ENCODE data around the gene SRGAP3. TPM values are rescaled to one million over a fixed set of nuclear protein-coding genes. Genes with fewer than 3 reads are reported as not detected.
"Not testable (repeated sequence)": the region's sequence is repeated elsewhere in the genome, so short reads cannot be mapped to it uniquely, and the experiment has no call there.

Gene SRGAP3
- total RNA-seq, 1 experiment from 2014 or later, result 17.9 TPM

DNA sequence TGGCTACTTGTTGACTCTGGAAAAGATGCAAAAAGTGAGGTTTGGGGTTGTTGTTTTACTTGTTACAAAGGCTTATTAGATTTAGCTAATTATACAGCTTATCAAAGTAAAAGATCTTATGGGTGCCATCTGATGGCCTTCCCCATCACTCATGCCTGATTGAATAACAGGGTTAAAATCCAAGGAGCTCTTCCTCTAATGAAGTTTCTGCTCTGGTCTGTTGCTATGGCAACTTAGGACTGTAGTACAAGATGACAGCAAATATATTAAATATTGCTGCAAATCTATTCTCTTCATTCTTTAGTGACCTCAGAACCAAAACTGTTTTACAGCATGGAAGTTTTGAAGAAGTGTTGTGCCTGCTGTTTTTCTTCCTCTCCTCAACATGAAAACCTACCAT is 45.6 kb upstream of the SRGAP3 start:
- TF ChIP-seq SP1 (CRISPR knock-in tag; conservative IDR thresholded peaks at IDR 0.05) (no peak), RELA (CRISPR knock-in tag; IDR thresholded peaks at IDR 0.05; ENCODE audit: borderline replicate concordance) (no peak), CBFB (CRISPR knock-in tag; IDR thresholded peaks at IDR 0.05; ENCODE audit: low read depth) (no peak), ZNF317 (CRISPR knock-in tag; IDR thresholded peaks at IDR 0.05; ENCODE audit: borderline replicate concordance, low read depth) (no peak), SOX15 (CRISPR knock-in tag; IDR thresholded peaks at IDR 0.05) (no peak), MYBL2 (CRISPR knock-in tag; IDR thresholded peaks at IDR 0.05) (no peak)
- TF ChIP-seq, protein P1, sequence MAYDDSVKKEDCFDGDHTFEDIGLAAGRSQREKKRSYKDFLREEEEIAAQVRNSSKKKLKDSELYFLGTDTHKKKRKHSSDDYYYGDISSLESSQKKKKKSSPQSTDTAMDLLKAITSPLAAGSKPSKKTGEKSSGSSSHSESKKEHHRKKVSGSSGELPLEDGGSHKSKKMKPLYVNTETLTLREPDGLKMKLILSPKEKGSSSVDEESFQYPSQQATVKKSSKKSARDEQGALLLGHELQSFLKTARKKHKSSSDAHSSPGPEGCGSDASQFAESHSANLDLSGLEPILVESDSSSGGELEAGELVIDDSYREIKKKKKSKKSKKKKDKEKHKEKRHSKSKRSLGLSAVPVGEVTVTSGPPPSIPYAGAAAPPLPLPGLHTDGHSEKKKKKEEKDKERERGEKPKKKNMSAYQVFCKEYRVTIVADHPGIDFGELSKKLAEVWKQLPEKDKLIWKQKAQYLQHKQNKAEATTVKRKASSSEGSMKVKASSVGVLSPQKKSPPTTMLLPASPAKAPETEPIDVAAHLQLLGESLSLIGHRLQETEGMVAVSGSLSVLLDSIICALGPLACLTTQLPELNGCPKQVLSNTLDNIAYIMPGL (CRISPR knock-in tag; IDR thresholded peaks at IDR 0.05), result no peak
- TF ChIP-seq, protein P2, sequence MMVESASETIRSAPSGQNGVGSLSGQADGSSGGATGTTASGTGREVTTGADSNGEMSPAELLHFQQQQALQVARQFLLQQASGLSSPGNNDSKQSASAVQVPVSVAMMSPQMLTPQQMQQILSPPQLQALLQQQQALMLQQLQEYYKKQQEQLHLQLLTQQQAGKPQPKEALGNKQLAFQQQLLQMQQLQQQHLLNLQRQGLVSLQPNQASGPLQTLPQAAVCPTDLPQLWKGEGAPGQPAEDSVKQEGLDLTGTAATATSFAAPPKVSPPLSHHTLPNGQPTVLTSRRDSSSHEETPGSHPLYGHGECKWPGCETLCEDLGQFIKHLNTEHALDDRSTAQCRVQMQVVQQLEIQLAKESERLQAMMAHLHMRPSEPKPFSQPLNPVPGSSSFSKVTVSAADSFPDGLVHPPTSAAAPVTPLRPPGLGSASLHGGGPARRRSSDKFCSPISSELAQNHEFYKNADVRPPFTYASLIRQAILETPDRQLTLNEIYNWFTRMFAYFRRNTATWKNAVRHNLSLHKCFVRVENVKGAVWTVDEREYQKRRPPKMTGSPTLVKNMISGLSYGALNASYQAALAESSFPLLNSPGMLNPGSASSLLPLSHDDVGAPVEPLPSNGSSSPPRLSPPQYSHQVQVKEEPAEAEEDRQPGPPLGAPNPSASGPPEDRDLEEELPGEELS (CRISPR knock-in tag; IDR thresholded peaks at IDR 0.05), result no peak
- TF ChIP-seq, protein P3, sequence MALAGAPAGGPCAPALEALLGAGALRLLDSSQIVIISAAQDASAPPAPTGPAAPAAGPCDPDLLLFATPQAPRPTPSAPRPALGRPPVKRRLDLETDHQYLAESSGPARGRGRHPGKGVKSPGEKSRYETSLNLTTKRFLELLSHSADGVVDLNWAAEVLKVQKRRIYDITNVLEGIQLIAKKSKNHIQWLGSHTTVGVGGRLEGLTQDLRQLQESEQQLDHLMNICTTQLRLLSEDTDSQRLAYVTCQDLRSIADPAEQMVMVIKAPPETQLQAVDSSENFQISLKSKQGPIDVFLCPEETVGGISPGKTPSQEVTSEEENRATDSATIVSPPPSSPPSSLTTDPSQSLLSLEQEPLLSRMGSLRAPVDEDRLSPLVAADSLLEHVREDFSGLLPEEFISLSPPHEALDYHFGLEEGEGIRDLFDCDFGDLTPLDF (CRISPR knock-in tag; IDR thresholded peaks at IDR 0.05), result no peak
- TF ChIP-seq, protein P4, sequence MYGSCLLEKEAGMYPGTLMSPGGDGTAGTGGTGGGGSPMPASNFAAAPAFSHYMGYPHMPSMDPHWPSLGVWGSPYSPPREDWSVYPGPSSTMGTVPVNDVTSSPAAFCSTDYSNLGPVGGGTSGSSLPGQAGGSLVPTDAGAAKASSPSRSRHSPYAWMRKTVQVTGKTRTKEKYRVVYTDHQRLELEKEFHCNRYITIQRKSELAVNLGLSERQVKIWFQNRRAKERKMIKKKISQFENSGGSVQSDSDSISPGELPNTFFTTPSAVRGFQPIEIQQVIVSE (CRISPR knock-in tag; IDR thresholded peaks at IDR 0.05; ENCODE audit: borderline replicate concordance), result no peak
- TF ChIP-seq, protein P5, sequence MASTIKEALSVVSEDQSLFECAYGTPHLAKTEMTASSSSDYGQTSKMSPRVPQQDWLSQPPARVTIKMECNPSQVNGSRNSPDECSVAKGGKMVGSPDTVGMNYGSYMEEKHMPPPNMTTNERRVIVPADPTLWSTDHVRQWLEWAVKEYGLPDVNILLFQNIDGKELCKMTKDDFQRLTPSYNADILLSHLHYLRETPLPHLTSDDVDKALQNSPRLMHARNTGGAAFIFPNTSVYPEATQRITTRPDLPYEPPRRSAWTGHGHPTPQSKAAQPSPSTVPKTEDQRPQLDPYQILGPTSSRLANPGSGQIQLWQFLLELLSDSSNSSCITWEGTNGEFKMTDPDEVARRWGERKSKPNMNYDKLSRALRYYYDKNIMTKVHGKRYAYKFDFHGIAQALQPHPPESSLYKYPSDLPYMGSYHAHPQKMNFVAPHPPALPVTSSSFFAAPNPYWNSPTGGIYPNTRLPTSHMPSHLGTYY (CRISPR knock-in tag; IDR thresholded peaks at IDR 0.05), result no peak
- TF ChIP-seq, protein P6, sequence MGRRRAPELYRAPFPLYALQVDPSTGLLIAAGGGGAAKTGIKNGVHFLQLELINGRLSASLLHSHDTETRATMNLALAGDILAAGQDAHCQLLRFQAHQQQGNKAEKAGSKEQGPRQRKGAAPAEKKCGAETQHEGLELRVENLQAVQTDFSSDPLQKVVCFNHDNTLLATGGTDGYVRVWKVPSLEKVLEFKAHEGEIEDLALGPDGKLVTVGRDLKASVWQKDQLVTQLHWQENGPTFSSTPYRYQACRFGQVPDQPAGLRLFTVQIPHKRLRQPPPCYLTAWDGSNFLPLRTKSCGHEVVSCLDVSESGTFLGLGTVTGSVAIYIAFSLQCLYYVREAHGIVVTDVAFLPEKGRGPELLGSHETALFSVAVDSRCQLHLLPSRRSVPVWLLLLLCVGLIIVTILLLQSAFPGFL (CRISPR knock-in tag; IDR thresholded peaks at IDR 0.05; ENCODE audit: borderline replicate concordance), result no peak
- no peak for ATAC-seq
- Mint-ChIP-seq H3K9me3 (peaks cover 13% of the 10 kb centered on the region), H3K4me3 (no peak overlapping the region), H3K4me1 (peaks cover 13% of the 10 kb centered on the region), H3K27me3 (ENCODE audit: low read depth) (peaks cover 5% of the 10 kb centered on the region; the same call in 1 of the 2 replicates), H3K27ac (no peak overlapping the region), H3K36me3 (peaks cover under 1% of the 10 kb centered on the region; the same call in 1 of the 2 replicates)
- no peak for DNase-seq (ENCODE audit: low spot score)
- CTCF ChIA-PET, result no interaction called here
- POLR2A ChIA-PET, result interaction anchor here (0.6 kb wide), 1 partner anchor 461 kb away, joined by 5 read pairs; no protein-coding TSS in a partner anchor

DNA sequence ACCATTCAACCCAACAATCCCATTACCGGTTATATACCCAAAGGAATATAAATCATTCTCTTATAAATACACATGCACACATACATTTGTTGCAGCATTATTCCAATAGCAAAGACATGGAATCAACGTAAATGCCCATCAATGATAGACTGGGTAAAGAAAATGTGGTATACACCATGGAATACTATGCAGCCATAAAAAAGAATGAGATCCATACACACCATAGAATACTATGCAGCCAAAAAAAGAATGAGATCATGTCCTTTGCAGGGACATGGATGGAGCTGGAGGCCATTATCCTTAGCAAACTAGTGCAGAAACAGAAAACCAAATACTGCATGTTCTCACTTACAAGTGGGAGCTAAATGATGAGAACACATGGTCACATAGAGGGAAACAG is 44.5 kb upstream of the SRGAP3 start:
- ATAC-seq; H3K27ac Mint-ChIP-seq; H3K4me3 Mint-ChIP-seq; DNase-seq (ENCODE audit: low spot score); POLR2A ChIA-PET; H3K27me3 Mint-ChIP-seq (ENCODE audit: low read depth); CTCF ChIA-PET; H3K36me3 Mint-ChIP-seq: not testable (repeated sequence)
- TF ChIP-seq GTF2I (CRISPR knock-in tag; conservative IDR thresholded peaks at IDR 0.05), result 0 out of 2 replicates have a peak, but pooled peaks have one; percentile 21
- peaks cover 13% of the 10 kb centered on the region for H3K4me1 Mint-ChIP-seq
- peaks cover 15% of the 10 kb centered on the region for H3K9me3 Mint-ChIP-seq

DNA sequence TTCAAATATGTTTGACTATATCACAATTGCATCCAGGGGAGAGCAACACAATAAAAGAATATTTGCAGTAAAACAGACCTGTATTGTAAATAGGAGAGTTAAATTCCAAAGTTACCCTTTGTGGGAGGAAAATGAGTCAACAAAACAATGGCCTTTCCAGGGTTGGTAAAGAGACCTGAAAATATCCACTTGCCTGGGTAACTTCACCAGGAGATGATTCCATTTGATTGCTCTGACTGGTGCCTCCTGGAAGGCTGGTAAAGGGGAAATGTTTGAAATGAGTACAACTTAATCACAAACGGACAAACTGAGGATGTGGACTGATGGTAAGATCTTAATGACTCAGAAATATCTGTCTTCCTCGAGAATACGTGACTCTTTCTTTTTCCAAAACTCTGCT is 43.6 kb upstream of the SRGAP3 start:
- Mint-ChIP-seq H3K4me3 (no peak overlapping the region), H3K27ac (no peak overlapping the region), H3K27me3 (ENCODE audit: low read depth) (peaks cover 5% of the 10 kb centered on the region; the same call in 1 of the 2 replicates), H3K36me3 (no peaks in the 10 kb centered on the region; the same call in 1 of the 2 replicates), H3K4me1 (peaks cover 13% of the 10 kb centered on the region), H3K9me3 (peaks cover 15% of the 10 kb centered on the region)
- ChIA-PET POLR2A (no interaction called here), CTCF (interaction anchor here (0.9 kb wide), 1 partner anchor 9 kb away, joined by 7 read pairs; no protein-coding TSS in a partner anchor)
- DNase-seq (ENCODE audit: low spot score), result no peak
- ATAC-seq, result no peak
- no peak for TF ChIP-seq NFATC4 (CRISPR knock-in tag; IDR thresholded peaks at IDR 0.05)
- no peak for TF ChIP-seq PRRX2 (CRISPR knock-in tag; IDR thresholded peaks at IDR 0.05)
- TF ChIP-seq, protein P7, sequence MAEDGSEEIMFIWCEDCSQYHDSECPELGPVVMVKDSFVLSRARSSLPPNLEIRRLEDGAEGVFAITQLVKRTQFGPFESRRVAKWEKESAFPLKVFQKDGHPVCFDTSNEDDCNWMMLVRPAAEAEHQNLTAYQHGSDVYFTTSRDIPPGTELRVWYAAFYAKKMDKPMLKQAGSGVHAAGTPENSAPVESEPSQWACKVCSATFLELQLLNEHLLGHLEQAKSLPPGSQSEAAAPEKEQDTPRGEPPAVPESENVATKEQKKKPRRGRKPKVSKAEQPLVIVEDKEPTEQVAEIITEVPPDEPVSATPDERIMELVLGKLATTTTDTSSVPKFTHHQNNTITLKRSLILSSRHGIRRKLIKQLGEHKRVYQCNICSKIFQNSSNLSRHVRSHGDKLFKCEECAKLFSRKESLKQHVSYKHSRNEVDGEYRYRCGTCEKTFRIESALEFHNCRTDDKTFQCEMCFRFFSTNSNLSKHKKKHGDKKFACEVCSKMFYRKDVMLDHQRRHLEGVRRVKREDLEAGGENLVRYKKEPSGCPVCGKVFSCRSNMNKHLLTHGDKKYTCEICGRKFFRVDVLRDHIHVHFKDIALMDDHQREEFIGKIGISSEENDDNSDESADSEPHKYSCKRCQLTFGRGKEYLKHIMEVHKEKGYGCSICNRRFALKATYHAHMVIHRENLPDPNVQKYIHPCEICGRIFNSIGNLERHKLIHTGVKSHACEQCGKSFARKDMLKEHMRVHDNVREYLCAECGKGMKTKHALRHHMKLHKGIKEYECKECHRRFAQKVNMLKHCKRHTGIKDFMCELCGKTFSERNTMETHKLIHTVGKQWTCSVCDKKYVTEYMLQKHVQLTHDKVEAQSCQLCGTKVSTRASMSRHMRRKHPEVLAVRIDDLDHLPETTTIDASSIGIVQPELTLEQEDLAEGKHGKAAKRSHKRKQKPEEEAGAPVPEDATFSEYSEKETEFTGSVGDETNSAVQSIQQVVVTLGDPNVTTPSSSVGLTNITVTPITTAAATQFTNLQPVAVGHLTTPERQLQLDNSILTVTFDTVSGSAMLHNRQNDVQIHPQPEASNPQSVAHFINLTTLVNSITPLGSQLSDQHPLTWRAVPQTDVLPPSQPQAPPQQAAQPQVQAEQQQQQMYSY (CRISPR knock-in tag; IDR thresholded peaks at IDR 0.05), result no peak
- TF ChIP-seq, protein P8, sequence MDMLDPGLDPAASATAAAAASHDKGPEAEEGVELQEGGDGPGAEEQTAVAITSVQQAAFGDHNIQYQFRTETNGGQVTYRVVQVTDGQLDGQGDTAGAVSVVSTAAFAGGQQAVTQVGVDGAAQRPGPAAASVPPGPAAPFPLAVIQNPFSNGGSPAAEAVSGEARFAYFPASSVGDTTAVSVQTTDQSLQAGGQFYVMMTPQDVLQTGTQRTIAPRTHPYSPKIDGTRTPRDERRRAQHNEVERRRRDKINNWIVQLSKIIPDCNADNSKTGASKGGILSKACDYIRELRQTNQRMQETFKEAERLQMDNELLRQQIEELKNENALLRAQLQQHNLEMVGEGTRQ (CRISPR knock-in tag; IDR thresholded peaks at IDR 0.05), result no peak
- TF ChIP-seq CREB1 (CRISPR knock-in tag; IDR thresholded peaks at IDR 0.05), result no peak

All from WTC11 (cell line).